Measurements from ENCODE around the gene PIEZO2. TPM values are rescaled to one million over a fixed set of nuclear protein-coding genes. Genes with fewer than 3 reads are reported as not detected.

PIEZO2 gene
- total RNA-seq, 4 donors from 2014 or later: 2.7 to 11.7 (median 4.0) TPM

- no peak for TF ChIP-seq CTCF (IDR thresholded peaks at IDR 0.05)
- DNase-seq (ENCODE audit: low spot score): no peak
- ATAC-seq (ENCODE audit: low FRiP score): no peak
These were observed 52.3 kb downstream of the PIEZO2 start for GRCh38 chr18:11096839-11097750.

GRCh38 chr18:11096411-11096810 is 53.0 kb downstream of the PIEZO2 start:
- ATAC-seq (ENCODE audit: low FRiP score): no peak
- TF ChIP-seq CTCF (IDR thresholded peaks at IDR 0.05): no peak
- no peak for DNase-seq (ENCODE audit: low spot score)

GRCh38 chr18:11095674-11096293 is 53.6 kb downstream of the PIEZO2 start:
- no peak for DNase-seq (ENCODE audit: low spot score)
- peak; percentile 22 for ATAC-seq (ENCODE audit: low FRiP score)
- TF ChIP-seq CTCF (IDR thresholded peaks at IDR 0.05): no peak

GRCh38 chr18:11095211-11095610 is 54.2 kb downstream of the PIEZO2 start:
- ATAC-seq (ENCODE audit: low FRiP score): peak; percentile 87
- TF ChIP-seq CTCF (IDR thresholded peaks at IDR 0.05): no peak

GRCh38 chr18:11091746-11092145 is 57.6 kb downstream of the PIEZO2 start:
- ATAC-seq (ENCODE audit: low FRiP score) (no peak), DNase-seq (ENCODE audit: low spot score) (no peak)
- TF ChIP-seq CTCF (IDR thresholded peaks at IDR 0.05): no peak

More at GRCh38 chr18:11095211-11095610, 54.2 kb downstream of the PIEZO2 start:
- no peak for DNase-seq (ENCODE audit: low spot score)

- no peak for ATAC-seq (ENCODE audit: low FRiP score)
- TF ChIP-seq CTCF (IDR thresholded peaks at IDR 0.05): no peak
- DNase-seq (ENCODE audit: low spot score): no peak
These were observed 59.2 kb downstream of the PIEZO2 start for GRCh38 chr18:11089931-11090715.
